Osteoblast (primary cell): Measurements from ENCODE around the gene MXRA5. TPM values are rescaled to one million over a fixed set of nuclear protein-coding genes. Genes with fewer than 3 reads are reported as not detected.
"Not testable (repeated sequence)": the region's sequence is repeated elsewhere in the genome, so short reads cannot be mapped to it uniquely, and the experiment has no call there.

Experiments used
- DNase-seq: peaks from one replicate; pipeline ENCODE4 v3.0.0; 2011; ENCODE audit warnings: low spot score, mixed read lengths; ENCODE audit not compliant: insufficient read length; ENCODE audit errors: missing footprints
- H2AFZ ChIP-seq: 2 replicates; pipeline ENCODE4 v1.6.0; 2011; ENCODE audit warnings: mild to moderate bottlenecking, low read length
- H3K27ac ChIP-seq: 2 replicates; pipeline ENCODE4 v1.5.1; 2011; ENCODE audit warnings: mild to moderate bottlenecking, low read depth, low read length, moderate library complexity
- H3K27me3 ChIP-seq: 2 replicates; pipeline ENCODE4 v1.6.0; 2012; ENCODE audit warnings: mild to moderate bottlenecking, control low read depth, inconsistent platforms, low read length, moderate library complexity; ENCODE audit not compliant: insufficient read depth
- H3K36me3 ChIP-seq: 2 replicates; pipeline ENCODE4 v1.5.1; 2011; ENCODE audit warnings: mild to moderate bottlenecking, low read length, control low read depth, moderate library complexity; ENCODE audit not compliant: insufficient read depth
- H3K4me1 ChIP-seq: 2 replicates; pipeline ENCODE4 v1.5.1; 2011; ENCODE audit warnings: mild to moderate bottlenecking, low read length, control low read depth, moderate library complexity; ENCODE audit not compliant: insufficient read depth
- H3K4me2 ChIP-seq: 2 replicates; pipeline ENCODE4 v1.6.0; 2011; ENCODE audit warnings: mild to moderate bottlenecking, low read length; ENCODE audit not compliant: insufficient read depth
- H3K4me3 ChIP-seq: fragments of 200-600 bp; sonication (generic); 3 replicates; pipeline ENCODE4 v1.5.1; 2012; ENCODE audit warnings: mild to moderate bottlenecking, low read length, inconsistent platforms; ENCODE audit not compliant: insufficient read depth
- H3K79me2 ChIP-seq: 2 replicates; pipeline ENCODE4 v1.6.0; 2012; ENCODE audit warnings: mild to moderate bottlenecking, low read length, control low read depth, inconsistent platforms; ENCODE audit not compliant: insufficient read depth
- H3K9me3 ChIP-seq: 2 replicates; pipeline ENCODE4 v1.5.1; 2011; ENCODE audit warnings: low read depth, low read length, control low read depth
- H4K20me1 ChIP-seq: 2 replicates; pipeline ENCODE4 v1.6.0; 2012; ENCODE audit warnings: mild to moderate bottlenecking, low read length, control low read depth; ENCODE audit not compliant: insufficient read depth
- total RNA-seq: library from RNA; depleted of rRNA; stranded (reverse); fragments of >200 nt; gene quantifications from 2 replicates; pipeline ENCODE4 v1.2.3, GENCODE V29; 2012
- TF ChIP-seq, protein P1 (sequence below): IDR thresholded peaks from 2 replicates; pipeline ENCODE4 v1.5.1; 2011; ENCODE audit warnings: mild to moderate bottlenecking, low read depth, low read length, moderate library complexity; ENCODE audit errors: extremely low read depth

Gene MXRA5
- total RNA-seq, 1 donor: 27.9 TPM

DNA sequence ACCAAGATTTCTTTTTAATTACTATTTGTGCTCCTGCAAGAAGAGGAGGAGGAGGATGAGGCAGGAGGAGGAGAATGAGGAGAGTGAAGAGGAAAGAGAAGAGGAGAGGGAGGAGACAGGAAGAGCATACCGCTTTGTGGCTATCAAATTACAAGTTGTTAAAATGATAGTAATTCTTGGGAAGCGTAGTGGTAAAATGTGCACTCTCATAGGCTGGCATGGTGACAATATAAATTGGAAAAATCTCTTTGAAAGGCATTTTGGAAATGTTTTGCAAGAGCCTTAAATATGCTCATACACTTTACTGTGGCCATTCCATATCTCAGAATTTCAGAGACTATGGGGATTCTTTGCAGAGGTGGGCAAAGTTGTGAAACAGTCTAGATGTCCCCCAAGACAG, 53.2 kb downstream of the MXRA5 start:
- TF ChIP-seq, protein P1, sequence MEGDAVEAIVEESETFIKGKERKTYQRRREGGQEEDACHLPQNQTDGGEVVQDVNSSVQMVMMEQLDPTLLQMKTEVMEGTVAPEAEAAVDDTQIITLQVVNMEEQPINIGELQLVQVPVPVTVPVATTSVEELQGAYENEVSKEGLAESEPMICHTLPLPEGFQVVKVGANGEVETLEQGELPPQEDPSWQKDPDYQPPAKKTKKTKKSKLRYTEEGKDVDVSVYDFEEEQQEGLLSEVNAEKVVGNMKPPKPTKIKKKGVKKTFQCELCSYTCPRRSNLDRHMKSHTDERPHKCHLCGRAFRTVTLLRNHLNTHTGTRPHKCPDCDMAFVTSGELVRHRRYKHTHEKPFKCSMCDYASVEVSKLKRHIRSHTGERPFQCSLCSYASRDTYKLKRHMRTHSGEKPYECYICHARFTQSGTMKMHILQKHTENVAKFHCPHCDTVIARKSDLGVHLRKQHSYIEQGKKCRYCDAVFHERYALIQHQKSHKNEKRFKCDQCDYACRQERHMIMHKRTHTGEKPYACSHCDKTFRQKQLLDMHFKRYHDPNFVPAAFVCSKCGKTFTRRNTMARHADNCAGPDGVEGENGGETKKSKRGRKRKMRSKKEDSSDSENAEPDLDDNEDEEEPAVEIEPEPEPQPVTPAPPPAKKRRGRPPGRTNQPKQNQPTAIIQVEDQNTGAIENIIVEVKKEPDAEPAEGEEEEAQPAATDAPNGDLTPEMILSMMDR: no peak
- Histone ChIP-seq H3K27ac (no peak overlapping the region), H2AFZ (peak overlapping the region; percentile 25), H3K4me3 (no peak overlapping the region), H3K4me1 (peaks cover 11% of the 10 kb centered on the region), H3K79me2 (no peaks in the 10 kb centered on the region), H4K20me1 (no peaks in the 10 kb centered on the region), H3K9me3 (no peaks in the 10 kb centered on the region), H3K27me3 (no peaks in the 10 kb centered on the region), H3K36me3 (no peaks in the 10 kb centered on the region), H3K4me2 (peak overlapping the region; percentile 54)
- DNase-seq: no peak

DNA sequence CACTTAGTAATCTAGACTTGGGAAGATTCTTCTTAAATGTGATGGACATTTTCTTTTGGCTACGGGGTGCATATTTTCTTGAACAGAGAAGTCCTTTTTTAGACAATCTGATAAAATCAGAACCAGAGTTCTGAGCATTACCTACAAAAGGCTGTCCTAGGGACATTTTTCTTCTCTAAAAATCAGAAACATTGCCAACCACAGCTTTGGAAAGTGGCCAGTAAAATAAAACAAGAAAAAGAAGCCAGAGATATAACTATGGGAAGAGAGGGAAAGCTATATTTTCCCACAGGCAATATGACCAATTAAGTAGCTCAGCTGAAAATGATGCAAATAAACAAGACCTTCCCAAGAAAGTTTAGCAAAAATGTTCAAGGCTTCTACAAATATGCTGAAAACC, 55.9 kb downstream of the MXRA5 start:
- no peak overlapping the region for H2AFZ ChIP-seq
- no peak overlapping the region for H3K4me2 ChIP-seq
- no peaks in the 10 kb centered on the region for H3K79me2 ChIP-seq
- no peak for DNase-seq
- no peaks in the 10 kb centered on the region for H3K9me3 ChIP-seq
- no peaks in the 10 kb centered on the region for H3K36me3 ChIP-seq
- no peak overlapping the region for H3K27ac ChIP-seq
- no peaks in the 10 kb centered on the region for H3K27me3 ChIP-seq
- TF ChIP-seq, protein P1: no peak
- no peaks in the 10 kb centered on the region for H4K20me1 ChIP-seq
- H3K4me1 ChIP-seq: peaks cover 21% of the 10 kb centered on the region
- no peak overlapping the region for H3K4me3 ChIP-seq

DNA sequence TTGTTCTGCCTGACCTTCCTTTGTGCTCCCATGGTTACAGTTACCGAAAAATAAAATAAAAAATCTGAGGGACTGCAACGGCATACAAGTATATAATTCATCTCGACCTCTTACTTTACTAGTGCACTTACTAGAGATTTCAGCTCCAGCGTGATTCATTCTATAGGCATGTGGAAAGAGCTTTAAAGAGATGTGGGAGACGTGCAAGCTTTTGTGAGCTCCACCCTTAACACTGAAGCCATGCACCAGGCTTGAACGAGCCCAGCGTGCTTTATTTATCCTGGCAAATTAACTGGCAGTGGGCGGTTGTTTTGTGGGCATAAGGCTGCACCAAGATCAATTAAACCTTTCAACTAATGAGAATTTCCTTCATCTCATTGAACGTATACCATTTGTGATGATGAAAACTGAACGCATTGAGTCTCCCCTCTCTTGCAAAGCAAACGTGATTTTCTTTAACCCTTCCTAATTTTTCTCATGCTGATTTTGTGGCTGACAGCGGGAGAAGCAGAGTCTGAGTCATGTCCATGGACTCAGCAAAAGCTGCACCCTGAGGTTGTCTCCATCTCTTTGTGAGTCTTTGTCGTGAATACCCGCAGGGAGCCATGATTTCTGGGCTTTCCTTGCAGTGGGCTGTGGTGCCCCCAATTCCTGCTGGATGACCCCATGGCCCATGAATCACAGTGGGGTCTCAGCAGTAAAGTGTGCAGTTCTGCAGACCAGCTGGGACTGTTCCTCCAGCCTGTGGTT, 60.1 kb downstream of the MXRA5 start:
- Histone ChIP-seq H3K4me2 (peak overlapping the region; percentile 65), H2AFZ (peak overlapping the region; percentile 48), H3K9me3 (no peaks in the 10 kb centered on the region), H3K79me2 (no peaks in the 10 kb centered on the region), H3K4me3 (peak overlapping the region; percentile 39), H3K36me3 (no peaks in the 10 kb centered on the region), H3K27me3 (no peaks in the 10 kb centered on the region), H4K20me1 (no peaks in the 10 kb centered on the region), H3K4me1 (peaks cover 12% of the 10 kb centered on the region), H3K27ac (peak overlapping the region; percentile 78)
- TF ChIP-seq, protein P1: no peak
- DNase-seq: peak; percentile 72

DNA sequence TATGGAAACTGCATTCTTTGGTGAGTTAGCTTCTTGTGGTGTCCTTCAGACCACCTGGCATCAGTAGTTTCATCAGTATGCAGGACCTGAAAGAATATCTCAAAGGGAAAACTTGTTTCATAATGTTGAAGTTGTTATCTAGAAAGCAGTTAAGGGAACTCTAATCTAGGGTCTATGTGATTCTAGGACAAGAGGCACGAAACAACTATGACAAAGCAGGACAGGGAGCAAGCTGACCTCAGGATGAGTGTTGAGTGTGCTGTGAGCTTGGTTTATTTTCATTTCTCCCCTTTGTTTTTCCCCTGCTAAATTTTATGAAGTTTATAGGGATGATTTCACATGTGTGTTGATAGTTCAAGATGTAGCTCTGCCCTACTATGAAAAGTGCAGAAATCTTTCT, 65.7 kb downstream of the MXRA5 start:
- Histone ChIP-seq H3K4me2 (no peak overlapping the region), H3K4me1 (peaks cover 3% of the 10 kb centered on the region), H3K79me2 (no peaks in the 10 kb centered on the region), H4K20me1 (no peaks in the 10 kb centered on the region), H3K9me3 (peaks cover 4% of the 10 kb centered on the region), H3K36me3 (no peaks in the 10 kb centered on the region), H3K27me3 (no peaks in the 10 kb centered on the region), H3K4me3 (no peak overlapping the region), H2AFZ (no peak overlapping the region), H3K27ac (no peak overlapping the region)
- no peak for DNase-seq
- TF ChIP-seq, protein P1: no peak

DNA sequence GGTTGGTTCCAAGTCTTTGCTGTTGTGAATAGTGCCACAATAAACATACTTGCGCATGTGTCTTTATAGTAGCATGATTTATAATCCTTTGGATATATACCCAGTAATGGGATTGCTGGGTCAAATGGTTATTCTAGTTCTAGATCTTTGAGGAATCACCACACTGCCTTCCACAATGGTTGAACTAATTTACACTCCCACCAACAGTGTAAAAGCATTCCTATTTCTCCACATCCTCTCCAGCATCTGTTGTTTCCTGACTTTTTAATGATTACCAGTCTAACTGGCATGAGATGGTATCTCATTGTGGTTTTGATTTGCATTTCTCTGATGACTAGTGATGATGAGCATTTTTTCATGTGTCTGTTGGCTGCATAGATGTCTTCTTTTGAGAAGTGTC, 72.8 kb downstream of the MXRA5 start:
- not testable (repeated sequence) for H3K4me2 ChIP-seq, DNase-seq, H4K20me1 ChIP-seq, H3K27ac ChIP-seq, H3K4me3 ChIP-seq, H3K27me3 ChIP-seq, H3K9me3 ChIP-seq, H3K36me3 ChIP-seq, H3K79me2 ChIP-seq, H2AFZ ChIP-seq
- peaks cover 24% of the 10 kb centered on the region for H3K4me1 ChIP-seq
